ENCODE results near the gene ALDH3B2.

The ALDH3B2 gene

DNA sequence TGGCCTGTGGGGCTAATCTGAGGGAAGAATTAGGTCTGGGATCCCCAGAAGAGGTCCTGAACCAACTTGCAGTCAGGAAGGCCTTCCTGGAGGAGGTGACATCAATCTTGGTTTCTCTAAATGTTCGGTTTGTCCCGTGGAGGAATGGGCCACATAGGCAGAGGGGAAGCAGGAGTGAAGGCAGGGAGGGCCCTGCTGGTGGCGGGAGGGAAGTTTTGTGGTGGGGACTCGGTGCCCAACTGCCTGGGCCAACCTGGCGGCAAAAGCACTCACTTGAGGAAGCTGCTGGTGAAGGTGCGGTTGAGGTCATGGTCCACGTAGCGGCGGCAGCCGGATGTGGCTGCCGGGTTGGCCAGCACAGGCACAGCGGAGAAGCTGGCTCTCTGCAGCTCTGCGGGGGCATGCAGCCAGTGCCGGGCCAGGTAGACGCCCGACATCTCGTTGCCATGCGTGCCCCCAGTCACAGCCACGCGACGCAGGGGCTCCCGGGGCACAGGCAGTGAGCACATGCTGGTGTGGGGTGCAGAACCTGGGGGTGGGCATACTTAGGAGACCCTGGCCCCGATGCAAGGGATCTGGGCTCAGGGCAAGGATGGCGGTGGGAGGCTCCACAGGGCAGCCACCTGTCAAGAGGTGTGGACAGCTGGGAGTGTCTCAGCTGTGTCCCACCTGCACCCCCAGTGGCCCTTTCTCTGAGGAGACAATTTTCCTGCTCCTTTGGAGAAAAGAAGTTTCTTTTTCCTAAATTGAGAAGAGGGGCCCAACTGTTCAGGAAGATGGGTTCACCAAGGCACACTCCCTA lies 27.7 kb downstream of the ALDH3B2 start:
- Histone ChIP-seq H2BK5ac (ENCODE audit: low read depth, low read length, poor library complexity, severe bottlenecking) (no peak overlapping the region), H3K4me1 (ENCODE audit: control insufficient read depth, insufficient read depth, low read depth, low read length) (peaks cover 3% of the 10 kb centered on the region), H2AK5ac (ENCODE audit: low read length, severe bottlenecking) (no peak overlapping the region), H3K4me2 (ENCODE audit: low read length, poor library complexity, severe bottlenecking) (no peak overlapping the region), H3K9me3 (ENCODE audit: control insufficient read depth, low read length) (no peaks in the 10 kb centered on the region), H3K4ac (ENCODE audit: low read depth in 1 of 2, low read length in 2 of 2) (no peak overlapping the region), H3K79me1 (replicated peaks; ENCODE audit: low read length, poor library complexity, severe bottlenecking) (no peaks in the 10 kb centered on the region), H2BK12ac (ENCODE audit: low read length in 2 of 2) (no peak overlapping the region), H3K27ac (ENCODE audit: low read length, poor library complexity, severe bottlenecking) (no peak overlapping the region), H2BK15ac (ENCODE audit: low read depth, poor library complexity, severe bottlenecking) (no peak overlapping the region), H3K18ac (ENCODE audit: low read depth in 1 of 2, low read length in 2 of 2) (no peak overlapping the region), H3K9ac (ENCODE audit: low read length) (no peak overlapping the region), H3K36me3 (ENCODE audit: control insufficient read depth in 1 of 2, insufficient read depth in 2 of 2, low read depth in 1 of 2, low read length in 2 of 2) (no peaks in the 10 kb centered on the region), H4K91ac (ENCODE audit: low read length) (peak overlapping the region; percentile 74), H2AFZ (ENCODE audit: low read depth, low read length) (no peak overlapping the region), H3K23ac (ENCODE audit: low read length in 2 of 2) (no peak overlapping the region), H3K14ac (ENCODE audit: low read length in 2 of 2) (no peak overlapping the region), H3K27me3 (ENCODE audit: control insufficient read depth in 1 of 2, insufficient read depth in 1 of 2, low read length in 2 of 2) (peaks cover 5 to 53% of the 10 kb centered on the region in 2 experiments), H4K8ac (ENCODE audit: low read length) (no peak overlapping the region), H3K4me3 (ENCODE audit: insufficient read depth in 1 of 2, low read depth in 1 of 2, low read length in 2 of 2) (no peak overlapping the region), H2BK120ac (ENCODE audit: low read depth, low read length) (no peak overlapping the region)
- DNase-seq, result no peak
- WGBS, result 90% methylated on average over 23 of the region's 24 CpGs

DNA sequence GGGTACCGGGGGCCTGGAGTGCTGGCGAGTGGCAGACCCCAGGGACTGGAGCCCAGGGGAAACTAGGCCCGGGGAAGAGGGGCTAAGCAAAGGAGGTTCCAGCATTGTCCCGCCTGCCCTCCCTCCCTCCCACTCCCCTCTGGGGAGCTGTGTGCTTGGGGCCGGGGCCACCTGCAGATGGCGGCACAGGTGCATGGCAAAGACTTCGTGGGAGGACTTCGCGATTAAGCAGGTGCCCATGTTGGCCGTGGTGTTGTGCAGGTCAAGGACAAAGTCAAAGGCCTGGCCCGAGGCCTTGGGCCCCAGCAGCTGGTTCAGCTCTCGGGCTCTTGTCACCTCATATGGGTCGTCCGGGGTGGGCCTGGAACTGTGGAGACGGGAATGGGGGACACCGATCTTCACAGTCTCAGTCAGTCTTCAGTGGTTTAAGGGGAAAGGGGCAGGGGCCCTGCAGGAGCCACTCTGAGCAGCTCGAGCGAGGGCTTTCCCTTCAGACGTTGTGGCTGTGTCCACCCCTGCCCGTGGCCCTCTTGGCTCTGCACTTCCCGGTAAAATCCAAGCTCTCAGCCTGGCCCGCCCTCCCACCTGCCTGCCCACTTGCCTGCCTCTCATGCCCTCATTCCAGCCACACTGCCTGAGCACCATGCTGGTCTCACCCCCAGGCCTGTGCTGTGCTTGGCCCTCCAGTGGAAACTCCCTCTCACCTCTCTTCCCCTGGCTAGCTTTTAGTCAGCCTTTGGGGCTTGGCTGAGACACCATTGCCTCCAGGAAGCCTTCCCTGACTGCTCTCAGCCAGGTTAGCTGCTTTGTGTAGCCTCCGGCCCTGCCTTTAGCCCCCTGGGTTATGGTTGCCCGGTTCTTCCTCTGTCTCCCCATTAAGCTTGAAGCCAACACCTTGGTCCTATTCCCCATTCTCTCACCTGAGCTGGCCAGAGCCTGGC lies 28.6 kb downstream of the ALDH3B2 start:
- Histone ChIP-seq H2AK5ac (ENCODE audit: low read length, severe bottlenecking) (no peak overlapping the region), H3K9ac (ENCODE audit: low read length) (no peak overlapping the region), H3K9me3 (ENCODE audit: control insufficient read depth, low read length) (no peaks in the 10 kb centered on the region), H3K4ac (ENCODE audit: low read depth in 1 of 2, low read length in 2 of 2) (no peak overlapping the region), H3K14ac (ENCODE audit: low read length in 2 of 2) (no peak overlapping the region), H3K27me3 (ENCODE audit: control insufficient read depth in 1 of 2, insufficient read depth in 1 of 2, low read length in 2 of 2) (peaks cover 8 to 61% of the 10 kb centered on the region in 2 experiments), H2BK12ac (ENCODE audit: low read length in 2 of 2) (no peak overlapping the region), H3K36me3 (ENCODE audit: control insufficient read depth in 1 of 2, insufficient read depth in 2 of 2, low read depth in 1 of 2, low read length in 2 of 2) (no peaks in the 10 kb centered on the region), H4K8ac (ENCODE audit: low read length) (no peak overlapping the region), H4K91ac (ENCODE audit: low read length) (no peak overlapping the region), H3K4me1 (ENCODE audit: control insufficient read depth, insufficient read depth, low read depth, low read length) (peaks cover 3% of the 10 kb centered on the region), H3K18ac (ENCODE audit: low read depth in 1 of 2, low read length in 2 of 2) (no peak overlapping the region), H3K79me1 (replicated peaks; ENCODE audit: low read length, poor library complexity, severe bottlenecking) (no peaks in the 10 kb centered on the region), H3K23ac (ENCODE audit: low read length in 2 of 2) (no peak overlapping the region), H2BK5ac (ENCODE audit: low read depth, low read length, poor library complexity, severe bottlenecking) (no peak overlapping the region), H3K27ac (ENCODE audit: low read length, poor library complexity, severe bottlenecking) (no peak overlapping the region), H3K4me2 (ENCODE audit: low read length, poor library complexity, severe bottlenecking) (no peak overlapping the region), H3K4me3 (ENCODE audit: insufficient read depth in 1 of 2, low read depth in 1 of 2, low read length in 2 of 2) (no peak overlapping the region), H2BK120ac (ENCODE audit: low read depth, low read length) (no peak overlapping the region), H2AFZ (ENCODE audit: low read depth, low read length) (no peak overlapping the region), H2BK15ac (ENCODE audit: low read depth, poor library complexity, severe bottlenecking) (no peak overlapping the region)
- DNase-seq, result no peak
- WGBS, result 83% methylated on average over 19 of the region's 24 CpGs

DNA sequence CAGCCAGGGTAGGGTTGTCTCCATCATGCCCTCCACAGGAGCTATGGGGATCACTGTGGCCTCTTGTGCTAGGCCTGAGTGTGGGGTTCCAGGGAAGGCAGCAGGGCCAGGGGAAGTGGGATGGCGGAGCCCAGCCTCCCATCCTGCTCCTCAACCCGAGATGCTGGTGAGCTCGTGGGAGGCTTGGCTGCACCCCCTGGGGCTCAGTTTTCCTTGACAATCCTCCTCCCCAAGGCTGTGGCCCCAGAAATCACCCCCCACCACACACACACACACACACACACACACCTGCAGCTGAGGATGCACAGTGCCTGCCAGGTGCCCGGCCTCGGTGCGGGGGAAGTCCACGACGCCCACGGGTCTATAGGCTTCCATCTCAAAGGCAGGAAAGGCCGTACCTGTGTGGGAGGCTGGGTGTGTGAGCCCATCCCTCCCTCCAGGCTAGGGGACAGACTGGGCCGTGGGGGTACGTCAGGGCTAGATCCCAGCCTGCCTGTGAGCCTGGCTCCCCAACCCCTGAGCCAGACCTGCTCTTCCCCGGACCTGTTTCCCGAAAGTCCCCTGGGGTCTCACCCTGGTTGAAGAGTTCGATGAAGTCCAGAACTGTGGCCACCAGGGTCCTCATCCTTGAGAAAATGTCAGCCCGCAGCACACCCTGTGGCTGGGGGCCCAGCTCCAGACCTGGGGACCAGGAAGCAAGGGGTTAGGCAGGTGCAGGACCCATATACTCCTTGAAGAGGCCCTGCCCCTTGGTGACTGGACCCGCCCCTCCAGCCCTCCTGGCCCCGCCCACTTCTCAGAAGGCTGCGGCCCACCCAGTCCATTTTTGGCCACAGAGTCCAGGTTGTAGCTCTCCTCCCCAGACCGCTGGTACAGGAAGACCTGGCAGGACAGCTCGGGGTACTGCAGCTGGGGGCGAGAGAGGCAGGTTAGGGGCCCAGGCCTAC lies 29.7 kb downstream of the ALDH3B2 start:
- Histone ChIP-seq H2AK5ac (ENCODE audit: low read length, severe bottlenecking) (no peak overlapping the region), H3K4ac (ENCODE audit: low read depth in 1 of 2, low read length in 2 of 2) (no peak overlapping the region), H3K27me3 (ENCODE audit: control insufficient read depth in 1 of 2, insufficient read depth in 1 of 2, low read length in 2 of 2) (peaks cover 17 to 63% of the 10 kb centered on the region in 2 experiments), H2BK5ac (ENCODE audit: low read depth, low read length, poor library complexity, severe bottlenecking) (no peak overlapping the region), H3K4me3 (ENCODE audit: insufficient read depth in 1 of 2, low read depth in 1 of 2, low read length in 2 of 2) (no peak overlapping the region), H3K79me1 (replicated peaks; ENCODE audit: low read length, poor library complexity, severe bottlenecking) (no peaks in the 10 kb centered on the region), H3K27ac (ENCODE audit: low read length, poor library complexity, severe bottlenecking) (no peak overlapping the region), H3K9me3 (ENCODE audit: control insufficient read depth, low read length) (no peaks in the 10 kb centered on the region), H3K9ac (ENCODE audit: low read length) (no peak overlapping the region), H3K36me3 (ENCODE audit: control insufficient read depth in 1 of 2, insufficient read depth in 2 of 2, low read depth in 1 of 2, low read length in 2 of 2) (no peaks in the 10 kb centered on the region), H4K91ac (ENCODE audit: low read length) (no peak overlapping the region), H2BK120ac (ENCODE audit: low read depth, low read length) (no peak overlapping the region), H3K4me2 (ENCODE audit: low read length, poor library complexity, severe bottlenecking) (no peak overlapping the region), H3K18ac (ENCODE audit: low read depth in 1 of 2, low read length in 2 of 2) (no peak overlapping the region), H3K14ac (ENCODE audit: low read length in 2 of 2) (no peak overlapping the region), H2AFZ (ENCODE audit: low read depth, low read length) (no peak overlapping the region), H3K23ac (ENCODE audit: low read length in 2 of 2) (no peak overlapping the region), H2BK12ac (ENCODE audit: low read length in 2 of 2) (no peak overlapping the region), H4K8ac (ENCODE audit: low read length) (no peak overlapping the region), H3K4me1 (ENCODE audit: control insufficient read depth, insufficient read depth, low read depth, low read length) (peaks cover 3% of the 10 kb centered on the region), H2BK15ac (ENCODE audit: low read depth, poor library complexity, severe bottlenecking) (no peak overlapping the region)
- DNase-seq, result no peak
- WGBS, result 87% methylated on average over 22 of the region's 22 CpGs
